GM23338 (cell line): ENCODE measurements around the gene TNFSF10. TPM values are rescaled to one million over a fixed set of nuclear protein-coding genes. Genes with fewer than 3 reads are reported as not detected.

ENCODE experiments used
- ATAC-seq: fragments of 200-7000 bp; cut with Tn5 transposase; 3 replicates; pipeline ENCODE4 v1.9.1; 2020
- DNase-seq: peaks from one replicate; pipeline ENCODE4 v3.0.0-alpha.2; 2015; ENCODE audit warnings: low spot score
- H2AFZ ChIP-seq: fragments of 200-600 bp; sonication (generic); 2 replicates; pipeline ENCODE4 v1.8.0; 2016; ENCODE audit warnings: antibody characterized with exemption, mild to moderate bottlenecking, moderate library complexity
- H3F3A ChIP-seq: fragments of 200-600 bp; sonication (generic); replicated peaks from 2 replicates; pipeline ENCODE4 v1.8.0; 2017; ENCODE audit warnings: antibody characterized with exemption, mixed run types, low read depth
- H3K27ac ChIP-seq: fragments of 200-600 bp; sonication (generic); 2 replicates; pipeline ENCODE4 v1.6.1; 2016; ENCODE audit warnings: low read depth
- H3K27me3 ChIP-seq: fragments of 200-600 bp; sonication (generic); 2 replicates; pipeline ENCODE4 v1.8.0; 2016; ENCODE audit warnings: mild to moderate bottlenecking, mixed run types, moderate library complexity; ENCODE audit not compliant: insufficient read depth
- H3K36me3 ChIP-seq: fragments of 200-600 bp; sonication (generic); 2 replicates; pipeline ENCODE4 v1.8.0; 2016; ENCODE audit warnings: mild to moderate bottlenecking; ENCODE audit not compliant: insufficient read depth
- H3K4me1 ChIP-seq: fragments of 200-600 bp; sonication (generic); 2 replicates; pipeline ENCODE4 v1.8.0; 2016; ENCODE audit warnings: mild to moderate bottlenecking, moderate library complexity; ENCODE audit not compliant: insufficient read depth
- H3K4me2 ChIP-seq: fragments of 200-600 bp; sonication (generic); 2 replicates; pipeline ENCODE4 v1.7.1; 2017; ENCODE audit warnings: mixed run types
- H3K4me3 ChIP-seq: fragments of 200-600 bp; sonication (generic); 2 replicates; pipeline ENCODE4 v1.6.1; 2016; ENCODE audit warnings: mixed run types
- H3K79me2 ChIP-seq: fragments of 200-600 bp; sonication (generic); replicated peaks from 2 replicates; pipeline ENCODE4 v1.8.0; 2017; ENCODE audit warnings: mild to moderate bottlenecking; ENCODE audit not compliant: insufficient read depth
- H3K9me2 ChIP-seq: fragments of 200-600 bp; sonication (generic); 2 replicates; pipeline ENCODE4 v1.8.0; 2017; ENCODE audit not compliant: insufficient read depth
- H4K20me1 ChIP-seq: fragments of 200-600 bp; sonication (generic); replicated peaks from 2 replicates; pipeline ENCODE4 v1.8.0; 2017; ENCODE audit warnings: mild to moderate bottlenecking; ENCODE audit not compliant: insufficient read depth
- H3K27ac Mint-ChIP-seq: 2 replicates; pipeline ENCODE4 v1.8.0; 2020; ENCODE audit warnings: inconsistent platforms, mild to moderate bottlenecking, moderate library complexity, mixed read lengths
- H3K27me3 Mint-ChIP-seq: 3 replicates; pipeline ENCODE4 v1.8.0; 2022; ENCODE audit warnings: low read depth, mild to moderate bottlenecking, moderate library complexity, mixed read lengths, inconsistent platforms; ENCODE audit not compliant: insufficient read depth, poor library complexity
- H3K36me3 Mint-ChIP-seq: 3 replicates; pipeline ENCODE4 v1.8.0; 2021; ENCODE audit warnings: low read depth, mild to moderate bottlenecking, inconsistent platforms, moderate library complexity, mixed read lengths
- H3K4me1 Mint-ChIP-seq: 3 replicates; pipeline ENCODE4 v1.8.0; 2020; ENCODE audit warnings: mild to moderate bottlenecking, inconsistent platforms, mixed read lengths
- H3K4me3 Mint-ChIP-seq: 3 replicates; pipeline ENCODE4 v1.8.0; 2021; ENCODE audit warnings: moderate library complexity, mild to moderate bottlenecking, inconsistent platforms, mixed read lengths
- H3K9me3 Mint-ChIP-seq: 3 replicates; pipeline ENCODE4 v1.8.0; 2020; ENCODE audit warnings: moderate library complexity, mild to moderate bottlenecking, inconsistent platforms, mixed read lengths
- CREB1 ChIP-seq: fragments of 250-450 bp; sonication (Bioruptor Pico); IDR thresholded peaks from 2 replicates; pipeline ENCODE4 v1.5.0; 2020; ENCODE audit warnings: low read depth, mild to moderate bottlenecking, moderate library complexity
- NANOG ChIP-seq: IDR thresholded peaks from 2 replicates; pipeline ENCODE4 v1.6.1; 2016; ENCODE audit warnings: antibody characterized with exemption, borderline replicate concordance
- POLR2AphosphoS5 ChIP-seq: IDR thresholded peaks from 2 replicates; pipeline ENCODE4 v1.6.1; 2016; ENCODE audit warnings: antibody characterized with exemption, low read depth
- STAT1 ChIP-seq: IDR thresholded peaks from one replicate; pipeline ENCODE4 v1.6.1; 2016; ENCODE audit warnings: antibody characterized with exemption; ENCODE audit not compliant: unreplicated experiment
- polyA plus RNA-seq: library from polyadenylated mRNA; unstranded; fragments of >200 nt; fragmentation: Nextera tagmentation; extraction: Ambion mirVana; gene quantifications from 2 replicates; pipeline ENCODE4 v1.2.1, GENCODE V29; 2016
- total RNA-seq: library from RNA; depleted of rRNA; stranded (reverse); fragments of >200 nt; shearing (Covaris generic); gene quantifications from 2 replicates; pipeline ENCODE4 v1.2.3, GENCODE V29; 2014
- TF ChIP-seq, protein P1 (sequence below): fragments of 250-450 bp; sonication (Bioruptor Pico); IDR thresholded peaks from 2 replicates; pipeline ENCODE4 v1.5.0; 2020; ENCODE audit warnings: mild to moderate bottlenecking, moderate library complexity
- TF ChIP-seq, protein P2 (sequence below), 2 experiments: fragments of 200-600 bp in 1 of 2; sonication (generic) in 1 of 2; conservative IDR thresholded peaks; 2 replicates each; pipeline versions ENCODE4 v1.5.1 to v1.6.1; 2016 to 2017; ENCODE audit warnings: antibody characterized with exemption in 2 of 2, low read depth in 2 of 2, mild to moderate bottlenecking in 2 of 2, moderate library complexity in 1 of 2
- TF ChIP-seq, protein P3 (sequence below): IDR thresholded peaks from 2 replicates; pipeline ENCODE4 v1.6.1; 2016; ENCODE audit warnings: antibody characterized with exemption

TNFSF10 gene
- total and polyA plus RNA-seq, 2 experiments from 2014 or later, result 0.27 TPM; not detected in 1

DNA sequence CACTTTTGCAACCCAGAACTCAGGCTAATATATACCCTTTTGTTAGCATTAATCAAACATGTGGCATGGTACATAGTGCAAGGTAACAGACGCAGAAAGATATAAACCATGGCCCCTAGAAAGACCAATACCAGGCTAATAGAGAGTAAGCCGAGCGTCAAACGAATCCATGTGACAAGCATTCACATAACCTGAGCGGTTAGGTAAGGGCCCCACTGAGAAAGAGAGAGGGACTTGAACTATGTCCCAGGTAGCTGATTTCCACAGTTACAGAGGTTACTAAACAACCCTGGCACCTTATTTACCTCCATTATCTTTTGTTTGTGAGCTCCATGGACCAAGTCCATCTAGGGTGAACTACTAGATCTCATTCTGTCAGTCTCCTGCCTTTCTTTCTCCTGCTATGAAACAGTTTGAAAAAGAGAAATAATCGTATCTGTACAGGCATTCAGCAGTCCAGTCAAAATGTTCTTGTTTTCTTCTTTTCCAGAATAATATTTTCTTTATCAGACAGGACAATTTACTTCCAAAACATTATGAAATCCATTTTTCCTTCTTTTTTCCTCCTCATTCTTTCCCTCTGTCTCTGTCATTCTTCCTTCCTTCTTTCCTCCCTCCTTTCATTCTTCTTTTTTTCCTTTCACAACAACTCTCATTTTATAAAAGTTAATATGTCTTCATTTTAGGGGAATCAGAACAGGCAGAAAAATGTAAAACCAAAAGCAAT, 30.5 kb upstream of the TNFSF10 start (continued):
- TF ChIP-seq, protein P1, sequence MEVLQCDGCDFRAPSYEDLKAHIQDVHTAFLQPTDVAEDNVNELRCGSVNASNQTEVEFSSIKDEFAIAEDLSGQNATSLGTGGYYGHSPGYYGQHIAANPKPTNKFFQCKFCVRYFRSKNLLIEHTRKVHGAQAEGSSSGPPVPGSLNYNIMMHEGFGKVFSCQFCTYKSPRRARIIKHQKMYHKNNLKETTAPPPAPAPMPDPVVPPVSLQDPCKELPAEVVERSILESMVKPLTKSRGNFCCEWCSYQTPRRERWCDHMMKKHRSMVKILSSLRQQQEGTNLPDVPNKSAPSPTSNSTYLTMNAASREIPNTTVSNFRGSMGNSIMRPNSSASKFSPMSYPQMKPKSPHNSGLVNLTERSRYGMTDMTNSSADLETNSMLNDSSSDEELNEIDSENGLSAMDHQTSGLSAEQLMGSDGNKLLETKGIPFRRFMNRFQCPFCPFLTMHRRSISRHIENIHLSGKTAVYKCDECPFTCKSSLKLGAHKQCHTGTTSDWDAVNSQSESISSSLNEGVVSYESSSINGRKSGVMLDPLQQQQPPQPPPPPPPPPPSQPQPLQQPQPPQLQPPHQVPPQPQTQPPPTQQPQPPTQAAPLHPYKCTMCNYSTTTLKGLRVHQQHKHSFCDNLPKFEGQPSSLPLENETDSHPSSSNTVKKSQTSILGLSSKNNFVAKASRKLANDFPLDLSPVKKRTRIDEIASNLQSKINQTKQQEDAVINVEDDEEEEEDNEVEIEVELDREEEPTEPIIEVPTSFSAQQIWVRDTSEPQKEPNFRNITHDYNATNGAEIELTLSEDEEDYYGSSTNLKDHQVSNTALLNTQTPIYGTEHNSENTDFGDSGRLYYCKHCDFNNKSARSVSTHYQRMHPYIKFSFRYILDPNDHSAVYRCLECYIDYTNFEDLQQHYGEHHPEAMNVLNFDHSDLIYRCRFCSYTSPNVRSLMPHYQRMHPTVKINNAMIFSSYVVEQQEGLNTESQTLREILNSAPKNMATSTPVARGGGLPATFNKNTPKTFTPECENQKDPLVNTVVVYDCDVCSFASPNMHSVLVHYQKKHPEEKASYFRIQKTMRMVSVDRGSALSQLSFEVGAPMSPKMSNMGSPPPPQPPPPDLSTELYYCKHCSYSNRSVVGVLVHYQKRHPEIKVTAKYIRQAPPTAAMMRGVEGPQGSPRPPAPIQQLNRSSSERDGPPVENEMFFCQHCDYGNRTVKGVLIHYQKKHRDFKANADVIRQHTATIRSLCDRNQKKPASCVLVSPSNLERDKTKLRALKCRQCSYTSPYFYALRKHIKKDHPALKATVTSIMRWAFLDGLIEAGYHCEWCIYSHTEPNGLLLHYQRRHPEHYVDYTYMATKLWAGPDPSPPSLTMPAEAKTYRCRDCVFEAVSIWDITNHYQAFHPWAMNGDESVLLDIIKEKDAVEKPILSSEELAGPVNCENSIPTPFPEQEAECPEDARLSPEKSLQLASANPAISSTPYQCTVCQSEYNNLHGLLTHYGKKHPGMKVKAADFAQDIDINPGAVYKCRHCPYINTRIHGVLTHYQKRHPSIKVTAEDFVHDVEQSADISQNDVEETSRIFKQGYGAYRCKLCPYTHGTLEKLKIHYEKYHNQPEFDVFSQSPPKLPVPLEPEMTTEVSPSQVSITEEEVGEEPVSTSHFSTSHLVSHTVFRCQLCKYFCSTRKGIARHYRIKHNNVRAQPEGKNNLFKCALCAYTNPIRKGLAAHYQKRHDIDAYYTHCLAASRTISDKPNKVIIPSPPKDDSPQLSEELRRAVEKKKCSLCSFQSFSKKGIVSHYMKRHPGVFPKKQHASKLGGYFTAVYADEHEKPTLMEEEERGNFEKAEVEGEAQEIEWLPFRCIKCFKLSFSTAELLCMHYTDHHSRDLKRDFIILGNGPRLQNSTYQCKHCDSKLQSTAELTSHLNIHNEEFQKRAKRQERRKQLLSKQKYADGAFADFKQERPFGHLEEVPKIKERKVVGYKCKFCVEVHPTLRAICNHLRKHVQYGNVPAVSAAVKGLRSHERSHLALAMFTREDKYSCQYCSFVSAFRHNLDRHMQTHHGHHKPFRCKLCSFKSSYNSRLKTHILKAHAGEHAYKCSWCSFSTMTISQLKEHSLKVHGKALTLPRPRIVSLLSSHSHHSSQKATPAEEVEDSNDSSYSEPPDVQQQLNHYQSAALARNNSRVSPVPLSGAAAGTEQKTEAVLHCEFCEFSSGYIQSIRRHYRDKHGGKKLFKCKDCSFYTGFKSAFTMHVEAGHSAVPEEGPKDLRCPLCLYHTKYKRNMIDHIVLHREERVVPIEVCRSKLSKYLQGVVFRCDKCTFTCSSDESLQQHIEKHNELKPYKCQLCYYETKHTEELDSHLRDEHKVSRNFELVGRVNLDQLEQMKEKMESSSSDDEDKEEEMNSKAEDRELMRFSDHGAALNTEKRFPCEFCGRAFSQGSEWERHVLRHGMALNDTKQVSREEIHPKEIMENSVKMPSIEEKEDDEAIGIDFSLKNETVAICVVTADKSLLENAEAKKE (CRISPR knock-in tag), result no peak
- TF ChIP-seq CREB1 (CRISPR knock-in tag) (no peak), POLR2AphosphoS5 (no peak)
- TF ChIP-seq, protein P2, sequence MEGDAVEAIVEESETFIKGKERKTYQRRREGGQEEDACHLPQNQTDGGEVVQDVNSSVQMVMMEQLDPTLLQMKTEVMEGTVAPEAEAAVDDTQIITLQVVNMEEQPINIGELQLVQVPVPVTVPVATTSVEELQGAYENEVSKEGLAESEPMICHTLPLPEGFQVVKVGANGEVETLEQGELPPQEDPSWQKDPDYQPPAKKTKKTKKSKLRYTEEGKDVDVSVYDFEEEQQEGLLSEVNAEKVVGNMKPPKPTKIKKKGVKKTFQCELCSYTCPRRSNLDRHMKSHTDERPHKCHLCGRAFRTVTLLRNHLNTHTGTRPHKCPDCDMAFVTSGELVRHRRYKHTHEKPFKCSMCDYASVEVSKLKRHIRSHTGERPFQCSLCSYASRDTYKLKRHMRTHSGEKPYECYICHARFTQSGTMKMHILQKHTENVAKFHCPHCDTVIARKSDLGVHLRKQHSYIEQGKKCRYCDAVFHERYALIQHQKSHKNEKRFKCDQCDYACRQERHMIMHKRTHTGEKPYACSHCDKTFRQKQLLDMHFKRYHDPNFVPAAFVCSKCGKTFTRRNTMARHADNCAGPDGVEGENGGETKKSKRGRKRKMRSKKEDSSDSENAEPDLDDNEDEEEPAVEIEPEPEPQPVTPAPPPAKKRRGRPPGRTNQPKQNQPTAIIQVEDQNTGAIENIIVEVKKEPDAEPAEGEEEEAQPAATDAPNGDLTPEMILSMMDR (conservative IDR thresholded peaks at IDR 0.05; ENCODE audit: low read depth in 2 of 2), result no peak

DNA sequence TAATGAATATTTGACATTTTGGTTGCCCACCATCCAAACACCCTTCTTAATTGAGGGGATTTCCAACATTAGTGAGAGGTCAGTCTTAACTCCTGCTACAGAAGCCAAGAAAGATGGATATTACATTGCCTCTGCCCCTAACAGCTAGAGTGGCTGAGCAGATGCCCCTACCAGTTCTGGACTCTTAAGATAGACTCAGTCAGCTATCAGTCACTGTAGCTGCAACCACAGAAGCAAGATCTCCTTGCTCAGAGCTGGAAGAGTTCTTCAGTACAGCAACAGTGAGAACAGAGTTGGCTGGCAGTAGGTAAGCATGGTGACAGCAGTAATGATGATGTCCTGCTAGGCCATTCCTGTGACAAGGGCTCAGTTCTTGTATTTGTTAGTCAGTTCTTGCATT, 29.4 kb upstream of the TNFSF10 start:
- H4K20me1 ChIP-seq, result no peaks in the 10 kb centered on the region
- no peaks in the 10 kb centered on the region for H3K36me3 Mint-ChIP-seq
- no peaks in the 10 kb centered on the region for H3K9me3 Mint-ChIP-seq
- H3K27me3 ChIP-seq, result no peaks in the 10 kb centered on the region
- no peaks in the 10 kb centered on the region for H3K36me3 ChIP-seq
- H3K9me2 ChIP-seq, result no peaks in the 10 kb centered on the region; the same call in 1 of the 2 replicates
- no peaks in the 10 kb centered on the region; the same call in 2 of the 3 replicates for H3K4me1 Mint-ChIP-seq
- no peak overlapping the region for H3K27ac Mint-ChIP-seq
- no peaks in the 10 kb centered on the region for H3K79me2 ChIP-seq
- H2AFZ ChIP-seq, result no peak overlapping the region
- H3K27ac ChIP-seq, result no peak overlapping the region
- ATAC-seq (no peak), DNase-seq (no peak)
- no peak overlapping the region for H3K4me3 ChIP-seq
- H3F3A ChIP-seq, result no peaks in the 10 kb centered on the region
- H3K4me2 ChIP-seq, result no peak overlapping the region
- H3K4me1 ChIP-seq, result no peaks in the 10 kb centered on the region
- H3K27me3 Mint-ChIP-seq, result peaks cover 5% of the 10 kb centered on the region
- H3K4me3 Mint-ChIP-seq, result no peak overlapping the region
- no peak for TF ChIP-seq STAT1
- no peak for TF ChIP-seq CREB1 (CRISPR knock-in tag)
- no peak for TF ChIP-seq NANOG
- TF ChIP-seq, protein P3, sequence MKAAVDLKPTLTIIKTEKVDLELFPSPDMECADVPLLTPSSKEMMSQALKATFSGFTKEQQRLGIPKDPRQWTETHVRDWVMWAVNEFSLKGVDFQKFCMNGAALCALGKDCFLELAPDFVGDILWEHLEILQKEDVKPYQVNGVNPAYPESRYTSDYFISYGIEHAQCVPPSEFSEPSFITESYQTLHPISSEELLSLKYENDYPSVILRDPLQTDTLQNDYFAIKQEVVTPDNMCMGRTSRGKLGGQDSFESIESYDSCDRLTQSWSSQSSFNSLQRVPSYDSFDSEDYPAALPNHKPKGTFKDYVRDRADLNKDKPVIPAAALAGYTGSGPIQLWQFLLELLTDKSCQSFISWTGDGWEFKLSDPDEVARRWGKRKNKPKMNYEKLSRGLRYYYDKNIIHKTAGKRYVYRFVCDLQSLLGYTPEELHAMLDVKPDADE, result no peak
- TF ChIP-seq, protein P2 (conservative IDR thresholded peaks at IDR 0.05; ENCODE audit: low read depth in 2 of 2), result no peak
